NCI-H1436 (cell line): ENCODE results near the gene SAMD10.

Experiments used
- DNase-seq: peaks from one replicate; lab custom pipeline; 2025; lab: John Stamatoyannopoulos, UW

SAMD10 gene

DNA sequence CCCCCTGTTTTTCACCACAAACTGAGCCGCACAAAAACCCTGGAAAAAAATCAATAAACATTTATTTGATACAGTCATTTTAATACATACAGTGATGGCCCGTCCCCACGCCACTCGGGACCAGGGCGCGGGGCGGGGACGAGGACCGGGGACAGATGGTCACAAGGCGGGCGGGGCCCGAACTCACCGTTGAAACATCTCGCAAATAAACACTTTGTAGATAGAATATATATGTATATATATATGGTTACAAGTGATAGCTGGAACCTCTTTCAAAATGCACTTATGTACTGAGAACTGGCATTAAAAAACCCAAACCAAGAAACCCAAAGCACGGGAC is 22.8 kb downstream of the SAMD10 start:
- DNase-seq: no peak

DNA sequence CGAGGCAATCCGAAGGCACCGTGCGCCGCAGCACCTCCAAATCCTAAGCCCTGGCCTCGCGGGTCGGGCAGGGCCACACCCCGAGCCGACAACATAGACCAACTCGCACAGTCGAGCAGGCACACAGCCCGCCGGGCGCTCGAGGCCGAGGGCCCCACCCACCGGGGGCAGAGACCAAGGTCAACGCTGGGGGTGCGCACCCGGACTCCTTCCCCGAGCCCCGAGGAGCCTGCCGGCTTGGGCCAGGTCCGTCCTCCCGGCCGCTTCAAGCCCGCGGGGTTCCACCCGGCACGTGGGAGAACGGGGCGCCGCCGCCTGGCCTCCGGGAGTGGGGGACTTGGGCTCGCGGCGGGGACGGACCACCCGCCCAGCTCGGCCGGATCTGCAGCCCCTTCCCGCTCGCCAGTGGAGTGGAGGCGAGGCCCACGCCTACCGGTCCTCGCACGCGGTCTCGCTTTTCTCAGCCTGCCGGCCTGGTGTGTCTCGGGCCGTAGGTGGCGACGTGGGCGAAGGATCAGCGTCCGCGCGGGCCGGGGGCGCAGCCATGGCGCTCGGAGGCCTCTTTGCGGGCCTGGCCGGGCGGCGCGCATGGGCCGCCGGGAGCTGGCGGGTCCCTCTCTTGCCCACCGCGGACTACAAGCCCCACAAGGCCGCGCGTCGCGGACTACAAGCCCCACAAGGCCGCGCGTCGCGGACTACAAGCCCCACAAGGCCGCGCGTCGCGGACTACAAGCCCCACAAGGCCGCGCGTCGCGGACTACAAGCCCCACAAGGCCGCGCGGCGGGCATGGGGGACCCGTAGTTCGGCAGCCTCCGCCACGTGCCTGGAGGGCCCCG is 23.4 kb downstream of the SAMD10 start, which contains the start of gene UCKL1:
Gene UCKL1, minus strand, starts transcription at position 590 of the 837 bp plus-strand sequence. Its CDS starts 44 bp downstream, at position 546.
- peak; percentile 87 for DNase-seq

DNA sequence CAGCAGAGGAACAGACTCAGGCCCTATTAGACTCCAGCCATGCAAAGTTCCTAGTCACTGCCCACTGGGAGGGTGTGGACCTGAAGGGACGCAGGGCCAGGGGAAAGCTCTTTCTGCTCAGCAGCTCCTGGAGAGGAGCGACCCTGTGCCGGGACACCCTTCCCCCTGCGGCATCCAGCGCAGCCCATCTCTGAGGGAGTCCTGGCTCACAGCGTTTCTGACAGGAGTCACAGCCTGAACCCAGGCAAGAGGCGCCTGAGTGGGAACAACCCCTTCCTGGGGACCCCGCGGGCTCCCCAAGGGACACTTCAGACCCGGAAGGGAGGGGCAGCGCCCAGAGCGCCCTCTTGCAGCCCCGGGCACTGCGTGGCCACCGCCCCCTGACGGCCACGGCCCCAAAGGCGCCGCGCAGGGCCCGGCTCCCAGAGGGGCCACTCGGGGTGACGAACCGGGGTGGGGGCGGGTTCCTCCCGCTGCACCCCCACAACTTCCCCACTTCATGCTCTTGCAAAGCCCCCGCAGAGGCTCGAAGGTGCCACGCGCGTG is 24.1 kb downstream of the SAMD10 start:
- DNase-seq: peak; percentile 51

DNA sequence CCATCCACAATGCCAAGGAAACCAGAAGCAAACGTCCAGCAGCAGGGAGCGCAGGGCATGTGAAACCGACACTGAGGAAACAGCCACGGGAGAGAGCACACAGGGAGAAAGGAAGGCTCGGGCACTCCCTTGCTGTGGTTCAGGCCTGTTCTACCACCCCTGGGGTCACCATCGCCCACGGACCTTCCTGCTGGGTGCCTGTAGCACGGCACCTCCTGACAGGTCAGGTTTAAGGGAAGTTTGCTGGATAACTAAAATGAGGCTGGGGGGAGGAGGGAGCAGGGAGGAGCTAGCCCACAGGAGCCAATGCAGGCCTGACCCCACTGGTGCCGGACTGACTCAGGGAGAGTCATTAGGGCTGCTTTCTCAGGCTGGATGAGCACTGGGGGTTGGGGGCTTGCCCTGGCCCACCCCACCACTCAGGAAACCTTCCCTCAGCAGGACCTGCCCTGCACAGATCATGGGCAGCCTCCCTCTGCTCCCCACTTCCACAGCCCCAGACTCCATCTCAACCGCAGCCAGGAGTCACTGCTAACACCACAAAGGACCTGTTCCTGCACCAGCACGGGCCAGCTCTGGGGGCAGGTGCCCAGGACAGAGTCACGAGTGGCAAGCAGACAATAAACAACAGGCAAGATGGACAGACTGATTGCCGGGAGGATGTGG is 25.5 kb downstream of the SAMD10 start:
- no peak for DNase-seq

DNA sequence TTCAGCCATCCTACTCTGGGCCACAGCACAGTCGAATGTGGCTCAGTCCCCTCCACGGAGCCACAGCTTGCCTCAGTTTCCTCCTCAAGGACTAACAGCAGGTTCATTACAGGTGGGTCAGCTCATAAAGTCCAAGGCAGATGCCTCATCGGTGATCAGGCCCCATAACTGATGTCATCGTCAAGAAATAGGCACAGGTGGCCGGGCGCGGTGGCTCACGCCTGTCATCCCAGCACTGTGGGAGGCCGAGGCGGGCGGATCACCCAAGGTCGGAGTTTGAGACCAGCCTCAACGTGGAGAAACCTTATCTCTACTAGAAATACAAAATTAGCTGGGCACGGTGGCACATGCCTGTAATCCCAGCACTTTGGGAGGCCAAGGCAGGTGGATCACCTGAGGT is 26.7 kb downstream of the SAMD10 start:
- DNase-seq: no peak

DNA sequence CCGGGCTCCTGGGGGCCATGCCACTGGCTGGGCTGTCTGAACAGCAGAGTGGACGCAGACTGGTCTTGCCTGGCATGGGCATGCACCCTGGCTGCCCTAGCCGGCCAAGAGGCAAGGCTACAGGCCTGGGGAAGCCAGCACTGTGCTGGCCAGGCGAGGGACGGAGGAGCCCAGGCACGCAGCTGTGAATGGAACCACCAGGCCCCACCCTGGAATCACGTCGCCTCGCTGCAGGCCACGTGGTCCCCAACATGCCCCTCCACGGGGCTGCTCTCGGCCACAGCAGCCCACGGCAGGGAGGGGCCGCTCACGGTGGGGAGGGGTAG is 27.3 kb downstream of the SAMD10 start:
- no peak for DNase-seq

DNA sequence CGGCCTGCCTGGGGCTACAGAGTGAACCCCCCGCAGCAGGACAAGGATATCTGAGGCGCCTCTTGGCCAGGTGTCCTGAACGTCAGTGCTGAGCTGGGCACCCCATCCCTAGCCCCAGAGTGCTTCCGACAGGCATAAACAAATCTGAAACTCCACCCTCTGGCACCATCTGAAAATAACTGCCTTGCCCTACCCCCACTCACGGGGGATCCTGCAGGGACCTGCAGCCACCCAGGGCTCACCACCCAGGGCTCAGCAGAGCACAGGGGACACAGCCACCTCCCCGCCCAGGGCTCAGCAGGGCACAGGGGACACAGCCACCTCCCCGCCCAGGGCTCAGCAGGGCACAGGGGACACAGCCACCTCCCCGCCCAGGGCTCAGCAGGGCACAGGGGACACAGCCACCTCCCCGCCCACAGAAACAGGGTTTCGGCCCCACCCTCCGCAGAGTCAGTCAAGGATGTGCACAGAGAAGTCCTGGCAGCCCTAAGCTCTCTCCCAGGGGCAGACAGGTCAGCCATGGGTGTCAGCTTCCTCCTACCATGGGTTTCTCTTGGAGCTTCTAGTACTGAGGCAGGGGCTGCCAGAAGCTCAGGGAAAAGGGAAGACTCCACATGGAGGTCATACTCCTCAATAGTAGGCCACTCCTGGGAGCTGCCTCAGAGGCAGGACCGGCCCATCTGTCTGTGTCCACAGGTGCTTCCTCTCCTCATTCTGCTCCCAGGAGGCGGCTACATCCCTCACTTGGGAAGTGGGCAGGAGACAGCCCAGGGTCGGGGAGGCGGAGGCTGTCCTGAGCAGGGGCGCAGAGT is 27.8 kb downstream of the SAMD10 start:
- no peak for DNase-seq

DNA sequence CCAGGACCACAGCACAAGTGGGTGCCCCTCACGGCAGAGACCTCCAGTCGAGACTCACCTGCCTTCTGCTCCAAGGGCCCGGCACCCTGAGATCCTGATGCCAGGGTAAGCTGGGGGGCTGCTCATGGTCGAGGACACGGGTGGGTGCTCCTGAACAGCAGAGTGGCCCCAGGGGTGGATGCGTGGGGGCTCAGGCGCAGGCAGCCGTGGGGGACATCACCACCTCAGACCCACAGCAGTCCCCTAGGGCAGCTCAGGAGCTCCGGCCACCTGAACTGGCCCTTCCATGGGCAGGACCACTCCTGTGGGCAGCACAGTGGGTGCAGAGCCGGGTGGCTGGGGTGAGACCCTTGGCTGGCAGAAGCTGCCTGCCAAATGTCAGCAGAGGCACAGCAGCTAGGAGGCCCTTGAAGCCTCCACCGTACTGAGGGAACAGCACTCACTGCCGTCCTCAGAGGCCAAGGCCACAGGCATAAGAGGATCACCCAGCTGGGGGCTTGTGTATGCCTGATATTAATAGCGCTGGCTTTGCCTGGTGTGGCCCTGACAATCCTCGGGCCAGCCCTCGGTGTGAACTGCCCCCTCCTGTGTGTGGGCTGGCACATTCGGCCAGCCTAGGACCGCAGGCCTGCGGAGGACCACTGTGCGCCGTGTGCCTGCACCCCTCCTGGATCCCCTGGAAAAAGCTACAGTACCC is 28.6 kb downstream of the SAMD10 start:
- no peak for DNase-seq

DNA sequence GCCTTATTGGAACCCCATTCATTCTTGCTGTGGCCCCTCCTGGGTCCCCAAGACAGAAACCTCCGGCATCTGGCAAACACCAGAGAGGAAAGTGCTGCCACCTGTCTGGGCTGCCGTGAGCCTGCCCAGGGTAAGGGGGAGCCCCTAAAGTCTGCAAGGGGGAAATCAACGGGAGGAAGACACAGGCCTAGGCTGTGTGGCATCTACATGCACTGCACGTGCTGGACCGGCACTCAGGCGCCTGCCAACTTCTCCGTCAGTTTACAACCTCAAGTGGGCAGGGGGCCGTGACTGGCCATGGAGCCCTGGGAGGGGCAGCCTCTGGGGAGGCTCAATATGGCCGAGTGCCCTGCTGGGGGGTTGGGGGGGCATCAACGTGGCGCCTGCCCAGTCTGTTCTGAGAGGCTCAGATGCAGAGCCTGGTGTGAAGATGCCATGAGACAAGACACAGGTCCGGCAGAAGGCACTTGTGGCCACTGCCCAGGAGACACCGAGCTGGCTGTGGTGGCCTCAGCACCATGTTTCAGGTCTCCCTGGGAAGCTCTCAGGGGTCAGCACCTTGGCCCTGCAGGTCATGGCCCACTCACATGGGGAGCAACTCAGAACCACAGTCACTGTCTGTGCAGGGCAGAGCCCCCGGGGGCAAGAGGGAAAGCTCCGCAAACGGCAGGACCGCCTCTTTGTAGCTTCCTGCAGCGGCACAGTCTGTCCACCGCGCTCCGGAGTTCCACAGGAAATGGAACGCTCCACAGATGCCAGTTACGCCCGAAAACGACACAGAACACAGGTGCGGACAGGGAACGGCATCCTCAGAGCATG is 31.6 kb downstream of the SAMD10 start:
- no peak for DNase-seq

DNA sequence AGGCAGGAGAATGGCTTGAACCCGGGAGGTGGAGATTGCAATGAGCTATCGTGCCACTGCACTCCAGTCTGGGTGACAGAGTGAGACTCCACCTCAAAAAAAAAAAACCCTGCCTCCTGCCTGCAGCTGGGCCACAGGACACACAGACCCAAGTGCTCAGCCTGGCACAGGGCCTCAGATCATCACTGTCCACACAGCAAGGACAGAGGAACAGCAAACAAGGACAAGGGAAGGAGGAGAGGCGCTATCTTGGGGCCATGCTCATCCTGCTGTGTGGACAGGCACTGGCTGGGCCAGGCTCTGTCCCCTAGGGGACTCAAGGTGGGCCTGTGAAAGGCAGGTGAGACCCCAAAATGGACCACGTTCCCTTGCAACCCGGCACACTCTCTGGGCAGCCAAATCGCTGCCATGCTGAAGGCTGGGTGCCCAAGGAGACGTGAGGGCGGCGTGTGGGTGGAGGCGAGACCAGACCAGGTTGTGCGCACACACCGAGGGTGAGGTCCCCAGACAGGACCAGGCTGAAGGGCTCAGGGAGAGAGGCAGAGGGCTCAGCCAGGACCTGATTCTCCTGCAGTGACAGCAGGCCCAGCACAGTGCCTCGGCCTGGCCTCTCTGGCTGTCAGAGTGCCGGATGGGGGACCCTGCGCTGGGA is 32.3 kb downstream of the SAMD10 start:
- no peak for DNase-seq

DNA sequence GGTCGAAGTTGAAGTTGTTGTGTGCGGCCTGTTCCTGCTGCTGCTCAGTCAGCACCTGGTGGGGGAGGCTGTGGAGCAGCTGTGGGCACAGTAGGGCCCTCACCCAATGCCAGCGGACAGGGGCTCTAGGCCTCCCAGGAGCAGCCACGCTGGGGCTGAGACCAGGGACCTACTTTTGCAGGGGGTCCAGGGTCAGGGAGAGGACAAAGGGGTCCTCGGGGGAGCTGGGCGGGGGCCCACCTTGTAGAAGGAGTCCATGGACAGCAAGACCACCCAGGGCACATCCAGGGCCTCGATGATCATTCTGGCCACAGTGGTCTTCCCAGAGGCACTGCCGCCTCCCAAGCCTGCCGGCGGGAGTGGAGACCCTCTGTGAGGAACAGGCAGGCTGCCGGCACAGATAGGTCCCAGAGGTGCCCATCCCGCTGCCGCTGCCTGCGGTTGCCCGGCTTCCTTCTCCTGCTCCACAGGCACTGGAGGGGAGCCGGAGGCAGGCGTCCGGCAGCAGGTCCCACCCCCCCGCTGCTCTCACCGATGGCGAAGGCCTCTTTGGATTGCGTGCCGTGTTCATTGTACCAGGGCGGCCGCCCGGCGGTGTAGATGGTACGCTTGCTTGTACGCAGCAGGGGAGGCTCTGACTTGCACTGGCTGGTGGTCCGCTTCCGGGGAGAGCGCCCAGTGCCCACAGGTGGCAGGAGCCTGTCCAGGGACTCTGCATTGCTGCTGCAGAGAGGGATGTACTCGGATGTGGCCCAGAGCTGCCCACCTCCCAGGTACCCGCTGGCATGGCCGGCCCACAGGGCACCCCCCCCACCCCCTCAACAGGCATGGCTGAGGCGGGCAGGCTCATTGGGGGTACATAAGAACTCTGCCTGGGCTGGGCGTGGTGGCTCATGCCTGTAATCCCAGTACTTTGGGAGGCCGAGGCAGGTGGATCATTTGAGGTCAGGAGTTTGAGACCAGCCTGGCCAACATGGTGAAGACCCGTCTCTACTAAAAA is 33.2 kb downstream of the SAMD10 start:
- no peak for DNase-seq

DNA sequence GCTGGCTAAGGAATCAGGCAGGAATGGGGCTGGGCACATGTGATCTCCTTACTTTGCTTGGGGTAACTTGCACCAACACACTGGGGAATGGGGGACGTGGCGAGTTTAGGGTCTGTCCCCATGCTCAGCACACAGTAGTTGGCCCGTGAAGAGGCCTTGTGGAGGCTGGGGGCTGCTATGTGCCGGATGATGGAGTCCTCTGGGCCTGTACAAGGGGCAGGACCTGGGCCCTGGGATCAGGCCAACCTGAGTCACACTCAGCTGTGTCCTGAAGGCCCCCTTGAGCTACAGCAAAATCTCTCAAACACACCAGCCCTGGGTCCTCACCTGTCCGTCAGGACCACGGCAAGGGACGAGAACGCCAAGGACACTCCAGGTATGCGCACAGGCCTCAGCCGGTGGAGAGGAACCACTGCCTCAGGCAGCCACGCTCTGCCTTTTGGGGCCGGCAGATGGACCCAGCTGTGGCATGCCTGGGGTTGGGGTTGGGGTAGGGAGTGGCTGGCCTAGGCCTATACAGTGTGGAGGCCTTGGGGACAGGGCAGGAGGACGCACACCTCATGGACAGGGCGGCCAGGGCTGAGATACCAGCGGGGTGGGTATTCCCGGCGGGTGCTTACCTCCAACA is 34.3 kb downstream of the SAMD10 start:
- DNase-seq: no peak

DNA sequence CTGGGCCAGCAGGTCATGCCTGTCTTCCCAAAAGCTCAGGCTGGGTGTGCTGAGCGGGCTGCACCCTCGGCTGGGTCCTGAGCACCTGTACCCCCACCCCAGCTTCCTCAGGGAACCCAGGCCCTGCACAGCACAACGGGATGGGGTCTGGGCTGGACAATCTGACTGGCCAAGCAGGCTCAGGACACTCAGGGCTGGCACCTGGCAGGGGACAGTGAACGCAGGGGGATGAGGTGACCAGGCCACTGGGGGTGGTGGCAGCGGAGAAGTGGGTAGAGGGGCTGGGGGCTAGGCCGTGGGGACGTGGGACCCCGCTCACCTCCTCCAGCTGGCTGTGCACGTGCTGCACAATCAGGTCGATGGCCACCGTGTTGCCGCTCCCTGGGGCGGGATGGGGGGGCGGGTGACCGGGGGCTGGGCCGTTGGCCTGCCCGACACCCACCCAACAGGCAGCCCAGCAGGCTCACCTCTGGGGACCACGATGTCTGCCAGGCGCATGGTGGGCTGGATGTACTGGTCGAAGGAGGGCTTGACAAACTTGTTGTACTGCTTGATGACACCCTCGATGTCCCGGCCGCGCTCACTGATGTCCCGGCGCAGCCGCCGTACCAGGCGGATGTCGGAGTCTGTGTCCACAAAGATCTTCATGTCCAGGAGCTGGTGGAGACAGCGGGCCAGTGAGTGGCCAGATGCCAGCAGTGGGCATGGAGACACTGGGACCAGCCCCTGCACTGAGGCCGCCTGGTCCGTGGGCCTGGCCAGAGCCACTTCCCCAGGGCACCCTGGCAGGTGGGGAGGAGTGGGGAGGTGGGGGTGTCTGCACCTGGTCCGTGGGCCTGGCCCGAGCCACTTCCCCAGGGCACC is 35.1 kb downstream of the SAMD10 start:
- no peak for DNase-seq

DNA sequence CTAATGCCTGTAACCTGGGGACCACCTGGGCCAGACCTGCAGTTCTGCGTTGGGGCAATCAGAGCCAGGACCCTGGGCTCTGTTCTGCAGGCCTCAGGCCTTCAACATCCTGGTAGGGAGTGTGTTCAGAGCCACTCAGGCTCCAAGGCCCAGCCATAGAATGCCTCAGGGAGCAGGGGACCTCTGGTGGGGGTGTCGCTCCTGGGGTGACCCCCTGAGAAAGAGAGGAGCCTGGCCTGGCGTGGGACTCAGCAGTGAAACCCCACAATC is 35.7 kb downstream of the SAMD10 start:
- no peak for DNase-seq

DNA sequence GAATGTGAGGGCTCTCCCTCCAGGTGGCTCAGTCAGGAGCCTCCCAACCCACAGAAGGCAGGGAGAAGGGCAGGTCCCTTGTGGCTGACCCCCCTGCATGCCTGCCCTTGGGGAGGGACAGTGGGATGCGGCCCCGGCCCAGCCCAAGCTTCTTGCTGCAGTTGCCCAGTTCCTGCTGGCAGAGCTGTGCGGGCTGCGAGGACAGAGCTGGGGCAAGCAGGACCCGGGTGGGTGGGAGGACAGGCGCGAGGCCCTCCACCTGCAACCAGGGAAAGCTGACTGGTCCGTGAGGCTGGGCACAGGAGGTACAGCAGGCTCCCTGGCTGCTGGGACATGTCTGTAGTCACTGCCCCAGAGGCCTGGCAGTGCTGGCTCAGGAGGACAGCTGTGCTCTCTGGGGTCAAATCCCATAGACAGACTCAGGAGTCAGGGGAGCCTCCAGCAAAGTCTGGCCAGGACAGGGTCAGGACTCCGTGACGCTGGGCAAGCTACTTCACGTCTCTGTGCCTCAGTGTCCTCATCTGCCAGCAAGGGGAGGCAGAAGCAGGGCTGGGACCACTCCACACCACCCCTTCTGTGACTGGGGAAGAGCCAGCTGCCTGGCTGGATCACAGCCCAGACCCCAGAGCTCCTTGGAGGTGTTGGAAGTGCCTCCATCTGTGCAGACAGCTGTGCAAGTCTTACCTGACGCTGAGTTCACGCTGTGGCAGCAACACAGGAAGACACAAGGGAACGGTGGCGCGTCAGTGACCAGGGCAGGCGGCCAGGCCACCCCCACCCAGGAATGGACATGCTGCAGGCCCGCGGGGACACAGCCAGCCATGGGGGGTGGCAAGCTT is 36.3 kb downstream of the SAMD10 start:
- no peak for DNase-seq

DNA sequence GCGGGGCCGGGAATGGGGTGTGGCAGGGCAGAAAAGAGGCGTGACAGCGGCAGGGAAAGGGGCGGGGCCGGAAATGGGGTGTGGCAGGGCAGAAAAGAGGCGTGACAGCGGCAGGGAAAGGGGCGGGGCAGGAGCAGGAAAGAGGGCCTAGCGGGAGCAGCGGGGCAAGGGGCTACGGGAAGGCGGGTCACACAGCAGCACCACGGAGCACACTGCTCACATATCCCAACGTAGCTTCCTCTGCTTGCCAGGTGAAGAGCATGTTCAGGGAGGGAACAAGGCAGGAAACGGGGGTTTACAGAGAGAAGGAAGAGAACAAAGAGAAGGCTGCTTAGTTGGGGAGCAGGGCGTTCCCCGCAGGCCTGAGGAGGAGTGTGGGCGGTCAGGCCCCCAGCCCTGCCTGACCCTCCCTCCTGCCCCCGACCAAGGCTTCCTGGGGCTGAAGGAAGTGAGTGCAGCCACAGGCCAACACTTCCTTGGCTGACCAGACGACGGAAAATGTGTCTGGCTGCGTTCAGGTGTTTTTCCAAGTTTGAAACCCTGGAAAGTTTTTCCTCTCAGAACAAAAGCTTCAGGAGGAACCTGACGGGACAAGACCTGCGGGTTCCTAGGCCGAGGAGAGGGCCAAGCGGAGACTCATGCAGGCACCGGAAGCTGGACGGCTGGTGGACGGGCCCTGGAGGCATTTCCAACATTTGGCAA is 37.0 kb downstream of the SAMD10 start:
- DNase-seq: no peak
